ENCODE results near the gene CASZ1.

GRCh38 chr1:10823000-10823401, 26.6 kb upstream of the CASZ1 start:
- no peak for TF ChIP-seq POLR2A (IDR thresholded peaks at IDR 0.05)
- TF ChIP-seq CTCF (IDR thresholded peaks at IDR 0.05): no peak
